ENCODE measurements around the gene RCBTB2.

Gene RCBTB2

DNA sequence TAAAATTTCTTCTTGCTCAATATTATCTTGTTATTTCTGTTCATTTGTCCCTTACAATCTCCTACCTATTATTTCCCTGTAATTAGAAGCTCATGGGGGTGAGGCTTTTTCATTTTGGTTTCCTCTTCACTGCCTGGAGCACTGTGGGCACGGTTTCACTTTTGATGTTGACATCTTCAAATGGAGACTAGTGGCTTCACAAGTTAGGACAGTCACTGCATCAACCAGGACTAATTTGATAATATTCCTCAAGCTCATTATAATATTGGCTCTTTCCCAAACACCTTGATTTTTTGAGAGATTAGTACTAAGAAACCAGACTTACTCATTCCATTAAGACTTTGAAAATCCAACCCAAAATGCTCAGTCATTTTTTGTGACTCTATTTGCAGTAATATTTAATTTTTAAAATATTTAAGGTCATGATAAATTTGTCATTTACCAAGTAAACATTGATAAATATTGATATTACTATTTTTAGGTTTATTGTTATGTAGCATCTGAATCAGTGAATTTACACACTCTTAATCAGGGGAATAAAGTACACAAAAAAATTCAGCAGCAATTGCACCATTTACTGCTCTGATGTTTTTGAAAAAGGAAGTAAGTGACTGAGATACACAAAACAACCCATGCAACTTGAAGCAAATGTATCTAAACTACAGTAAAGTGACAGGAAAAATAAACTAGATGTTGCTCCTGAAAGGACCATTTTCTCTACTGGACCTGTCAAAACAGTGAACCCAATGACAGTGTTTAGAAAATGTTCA lies 28.8 kb upstream of the RCBTB2 start:
- Histone ChIP-seq H3K27me3 (ENCODE audit: insufficient read depth, low read length) (no peaks in the 10 kb centered on the region), H3K4me3 (ENCODE audit: low read length) (no peak overlapping the region), H3K36me3 (ENCODE audit: insufficient read depth, low read depth, low read length) (no peaks in the 10 kb centered on the region), H3K27ac (ENCODE audit: low read length) (no peak overlapping the region), H3K9ac (ENCODE audit: low read depth, low read length) (no peak overlapping the region), H3K4me1 (ENCODE audit: insufficient read depth, low read length) (no peaks in the 10 kb centered on the region), H3K9me3 (ENCODE audit: insufficient read depth, low read depth, low read length) (no peaks in the 10 kb centered on the region)

DNA sequence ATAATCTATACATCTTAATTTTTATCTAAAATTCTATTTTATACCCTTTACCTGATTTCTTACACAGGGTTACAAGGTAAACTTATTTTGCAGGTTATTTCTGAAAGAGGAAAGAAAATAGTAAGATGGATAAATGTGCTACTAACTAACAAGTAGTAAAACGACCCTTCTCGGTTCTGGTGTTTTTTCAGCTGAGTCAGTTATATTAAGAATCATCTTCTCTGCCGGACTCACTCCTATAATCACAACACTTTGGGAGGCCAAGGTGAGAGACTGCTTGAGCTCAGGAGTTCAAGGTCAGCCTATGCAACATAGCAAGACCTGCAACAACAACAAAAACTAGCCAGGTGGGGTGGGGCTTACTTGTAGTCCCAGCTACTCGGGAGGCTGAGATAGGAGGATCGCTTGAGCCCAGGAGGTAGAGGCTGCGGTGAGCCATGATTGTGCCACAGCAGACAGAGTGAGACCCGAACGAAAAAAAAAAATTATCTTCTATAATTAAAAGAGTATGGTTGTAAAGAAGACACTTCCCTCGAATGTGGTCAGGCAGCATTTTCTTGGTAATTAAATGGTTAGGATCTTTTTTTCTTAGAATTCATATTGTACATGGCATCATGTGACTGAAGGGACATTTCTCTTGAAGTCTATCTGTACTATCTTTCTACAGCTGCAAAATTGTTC lies 27.9 kb upstream of the RCBTB2 start:
- no peaks in the 10 kb centered on the region for H3K27me3 ChIP-seq (ENCODE audit: insufficient read depth, low read length)
- no peaks in the 10 kb centered on the region for H3K4me1 ChIP-seq (ENCODE audit: insufficient read depth, low read length)
- H3K27ac ChIP-seq (ENCODE audit: low read length): no peak overlapping the region

DNA sequence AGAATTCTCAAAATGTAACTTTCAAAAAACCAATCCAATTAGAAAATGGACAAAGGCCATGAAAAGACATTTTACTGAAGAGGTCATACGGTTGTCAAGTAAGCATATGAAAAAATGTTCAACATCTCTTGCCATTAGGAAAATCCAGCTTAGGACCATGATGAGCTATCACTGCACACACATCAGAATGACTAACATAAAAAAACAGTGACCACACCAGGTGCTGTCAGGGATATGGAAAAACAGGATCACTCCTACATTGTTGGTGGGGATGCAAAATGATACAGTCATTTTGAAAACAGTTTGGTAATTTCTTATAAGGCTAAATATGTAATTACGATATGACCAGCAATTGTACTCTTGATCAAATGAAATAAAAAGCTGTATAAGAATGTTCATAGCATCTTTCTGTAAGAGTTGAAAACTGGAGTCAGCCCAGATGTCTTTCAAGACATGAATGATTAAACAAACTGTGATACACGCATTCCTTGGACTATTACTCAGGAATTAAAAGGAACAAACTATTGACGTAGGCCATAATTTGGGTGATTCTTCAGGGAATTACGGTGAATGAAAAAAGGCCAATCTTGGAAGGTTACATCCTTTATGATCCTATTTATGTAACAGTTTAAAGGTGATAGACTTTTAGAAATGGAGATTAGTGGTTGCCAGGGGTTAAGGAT lies 26.9 kb upstream of the RCBTB2 start:
- Histone ChIP-seq H3K27me3 (ENCODE audit: insufficient read depth, low read length) (no peaks in the 10 kb centered on the region), H3K9ac (ENCODE audit: low read depth, low read length) (no peak overlapping the region)

More for the DNA sequence above, 27.9 kb upstream of the RCBTB2 start:
- no peak overlapping the region for H3K9ac ChIP-seq (ENCODE audit: low read depth, low read length)
- no peak overlapping the region for H3K4me3 ChIP-seq (ENCODE audit: low read length)
- no peaks in the 10 kb centered on the region for H3K36me3 ChIP-seq (ENCODE audit: insufficient read depth, low read depth, low read length)
- peaks cover 1% of the 10 kb centered on the region; the same call in 1 of the 2 replicates for H3K9me3 ChIP-seq (ENCODE audit: insufficient read depth, low read depth, low read length)

DNA sequence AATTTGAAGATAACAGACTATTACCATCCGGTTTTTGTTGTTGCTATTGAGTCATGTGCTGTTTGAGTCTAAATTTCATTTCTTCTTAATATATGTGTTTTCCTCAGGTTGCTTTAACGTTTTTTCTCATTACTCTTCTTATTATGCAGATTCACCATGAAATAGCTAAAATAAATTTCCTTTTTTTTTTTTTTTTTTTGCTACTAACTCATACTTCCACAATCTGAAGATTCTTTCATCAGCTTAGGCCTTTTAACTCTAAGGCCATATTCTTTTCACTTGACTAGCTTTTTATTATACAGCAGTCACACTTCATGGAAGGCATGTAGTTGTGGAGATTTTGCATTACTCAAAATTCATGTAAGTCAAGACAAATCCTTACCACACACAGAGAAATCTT lies 23.9 kb upstream of the RCBTB2 start:
- no peak overlapping the region for H3K27ac ChIP-seq (ENCODE audit: low read length)
- H3K36me3 ChIP-seq (ENCODE audit: insufficient read depth, low read depth, low read length): no peaks in the 10 kb centered on the region
- no peaks in the 10 kb centered on the region for H3K4me1 ChIP-seq (ENCODE audit: insufficient read depth, low read length)
- peaks cover 9% of the 10 kb centered on the region for H3K9me3 ChIP-seq (ENCODE audit: insufficient read depth, low read depth, low read length)
- no peak overlapping the region for H3K9ac ChIP-seq (ENCODE audit: low read depth, low read length)
- no peaks in the 10 kb centered on the region for H3K27me3 ChIP-seq (ENCODE audit: insufficient read depth, low read length)
- no peak overlapping the region for H3K4me3 ChIP-seq (ENCODE audit: low read length)

More for the DNA sequence above, 26.9 kb upstream of the RCBTB2 start:
- peaks cover 4% of the 10 kb centered on the region; the same call in 1 of the 2 replicates for H3K9me3 ChIP-seq (ENCODE audit: insufficient read depth, low read depth, low read length)
- no peak overlapping the region for H3K27ac ChIP-seq (ENCODE audit: low read length)
- H3K4me3 ChIP-seq (ENCODE audit: low read length): no peak overlapping the region
- H3K36me3 ChIP-seq (ENCODE audit: insufficient read depth, low read depth, low read length): no peaks in the 10 kb centered on the region
- H3K4me1 ChIP-seq (ENCODE audit: insufficient read depth, low read length): no peaks in the 10 kb centered on the region

DNA sequence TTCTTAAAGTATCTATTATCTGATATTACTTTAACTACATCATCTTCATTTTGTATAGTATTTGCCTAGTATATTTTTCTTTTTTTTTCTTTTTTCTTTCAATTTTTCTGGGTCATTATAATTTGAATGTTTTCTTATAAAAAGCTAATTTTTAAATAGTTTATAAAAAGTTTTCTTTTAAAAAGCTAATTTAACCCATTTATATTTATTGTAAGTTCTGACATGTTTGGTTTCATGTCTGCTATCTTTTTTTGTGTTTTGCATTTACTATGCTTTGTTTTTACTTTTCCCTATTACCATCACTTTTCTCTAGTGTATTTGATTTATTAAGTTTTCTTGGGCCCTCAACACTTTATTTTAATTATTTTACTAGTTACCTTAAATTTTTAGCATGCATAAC lies 22.6 kb upstream of the RCBTB2 start:
- Histone ChIP-seq H3K9me3 (ENCODE audit: insufficient read depth, low read depth, low read length) (peaks cover 23% of the 10 kb centered on the region), H3K4me3 (ENCODE audit: low read length) (no peak overlapping the region), H3K4me1 (ENCODE audit: insufficient read depth, low read length) (no peaks in the 10 kb centered on the region), H3K27me3 (ENCODE audit: insufficient read depth, low read length) (no peaks in the 10 kb centered on the region), H3K9ac (ENCODE audit: low read depth, low read length) (no peak overlapping the region), H3K27ac (ENCODE audit: low read length) (no peak overlapping the region), H3K36me3 (ENCODE audit: insufficient read depth, low read depth, low read length) (no peaks in the 10 kb centered on the region)

DNA sequence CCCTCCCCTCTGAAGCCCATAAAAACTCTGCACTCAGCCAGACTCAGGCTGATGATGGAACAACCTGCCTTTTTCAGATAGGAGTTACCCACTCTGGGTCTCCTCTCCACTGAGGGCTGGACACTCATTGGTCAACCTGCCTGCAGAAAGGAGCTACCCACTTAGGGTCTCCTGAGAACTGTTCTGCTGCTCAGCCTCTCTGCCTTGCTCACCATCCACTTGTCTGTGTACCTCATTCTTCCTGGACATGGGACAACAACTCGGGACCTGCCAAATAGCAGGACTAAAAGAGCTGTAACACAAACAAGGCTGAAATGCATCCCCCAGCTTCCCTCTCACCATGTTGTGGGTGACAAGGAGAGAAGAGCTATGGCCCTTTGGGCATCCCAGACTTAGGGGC lies 18.4 kb upstream of the RCBTB2 start:
- Histone ChIP-seq H3K36me3 (ENCODE audit: insufficient read depth, low read depth, low read length) (no peaks in the 10 kb centered on the region), H3K4me3 (ENCODE audit: low read length) (no peak overlapping the region), H3K27me3 (ENCODE audit: insufficient read depth, low read length) (no peaks in the 10 kb centered on the region), H3K4me1 (ENCODE audit: insufficient read depth, low read length) (no peaks in the 10 kb centered on the region), H3K9me3 (ENCODE audit: insufficient read depth, low read depth, low read length) (peaks cover 28% of the 10 kb centered on the region), H3K27ac (ENCODE audit: low read length) (no peak overlapping the region), H3K9ac (ENCODE audit: low read depth, low read length) (no peak overlapping the region)

DNA sequence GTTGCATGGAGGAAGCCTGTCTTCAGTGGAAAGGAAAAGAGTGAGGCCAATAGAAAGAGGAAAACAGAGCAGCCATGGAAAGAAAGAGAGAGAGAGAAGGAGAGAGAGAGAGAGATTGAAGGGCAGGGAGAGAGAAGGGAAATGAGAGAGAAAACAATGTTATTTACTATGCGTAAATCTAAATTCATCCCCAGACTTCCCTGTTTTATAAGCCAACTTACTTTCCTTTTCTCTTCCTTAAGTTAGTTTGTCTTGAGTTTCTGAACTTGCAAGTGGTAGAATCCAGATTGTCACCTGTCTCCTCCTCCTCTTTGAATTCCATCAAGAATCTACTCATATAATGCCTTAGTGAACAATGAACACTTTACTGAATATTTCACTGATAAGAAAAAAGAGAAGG lies 16.8 kb upstream of the RCBTB2 start:
- no peaks in the 10 kb centered on the region for H3K36me3 ChIP-seq (ENCODE audit: insufficient read depth, low read depth, low read length)
- no peaks in the 10 kb centered on the region for H3K4me1 ChIP-seq (ENCODE audit: insufficient read depth, low read length)
- no peak overlapping the region for H3K9ac ChIP-seq (ENCODE audit: low read depth, low read length)
- no peaks in the 10 kb centered on the region for H3K27me3 ChIP-seq (ENCODE audit: insufficient read depth, low read length)
- H3K9me3 ChIP-seq (ENCODE audit: insufficient read depth, low read depth, low read length): peaks cover 24% of the 10 kb centered on the region
- no peak overlapping the region for H3K27ac ChIP-seq (ENCODE audit: low read length)
- H3K4me3 ChIP-seq (ENCODE audit: low read length): no peak overlapping the region

DNA sequence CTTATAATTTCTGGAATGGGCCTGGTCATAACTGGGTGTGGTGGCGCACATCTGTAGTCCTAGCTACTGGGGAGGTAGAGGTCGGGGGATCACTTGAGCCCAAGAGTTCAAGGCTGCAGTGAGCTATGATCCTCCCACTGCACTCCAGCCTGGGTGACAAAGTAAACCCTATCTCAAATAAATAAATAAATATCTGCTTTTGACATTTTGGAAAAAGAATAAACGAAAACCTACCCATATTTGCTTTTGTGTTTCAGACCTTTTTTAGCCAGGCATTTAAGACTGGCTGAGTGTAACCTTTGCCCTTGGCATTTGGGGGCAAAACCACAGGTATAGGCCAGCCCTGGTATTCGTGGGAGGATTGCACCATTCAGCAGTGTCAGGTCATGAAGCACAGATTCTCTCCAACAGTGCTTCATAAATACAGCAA lies 14.8 kb upstream of the RCBTB2 start:
- Histone ChIP-seq H3K36me3 (ENCODE audit: insufficient read depth, low read depth, low read length) (no peaks in the 10 kb centered on the region), H3K27ac (ENCODE audit: low read length) (no peak overlapping the region), H3K27me3 (ENCODE audit: insufficient read depth, low read length) (no peaks in the 10 kb centered on the region), H3K4me1 (ENCODE audit: insufficient read depth, low read length) (peaks cover under 1% of the 10 kb centered on the region; the same call in 1 of the 2 replicates), H3K4me3 (ENCODE audit: low read length) (no peak overlapping the region), H3K9ac (ENCODE audit: low read depth, low read length) (no peak overlapping the region), H3K9me3 (ENCODE audit: insufficient read depth, low read depth, low read length) (peaks cover 24% of the 10 kb centered on the region)

DNA sequence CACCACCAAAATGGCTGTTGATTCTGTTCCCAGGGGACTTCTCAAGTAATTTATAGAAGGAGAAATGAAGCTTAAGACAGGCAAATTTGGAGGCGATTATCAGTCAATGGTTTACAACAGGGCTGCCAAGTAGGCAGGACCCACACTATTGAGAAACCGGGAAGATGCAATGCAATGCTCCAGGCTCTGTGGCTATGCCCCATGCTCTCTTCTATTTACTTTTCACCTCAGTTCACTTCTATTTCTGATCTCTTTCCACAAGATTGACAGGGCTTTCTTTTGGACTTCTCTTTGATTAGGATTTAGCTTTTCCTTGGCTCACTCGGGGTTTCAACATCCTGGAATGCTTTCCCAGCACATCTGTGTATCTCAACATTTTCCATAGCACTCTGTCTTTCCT lies 12.7 kb upstream of the RCBTB2 start:
- Histone ChIP-seq H3K9ac (ENCODE audit: low read depth, low read length) (no peak overlapping the region), H3K4me1 (ENCODE audit: insufficient read depth, low read length) (peaks cover 2% of the 10 kb centered on the region; the same call in 1 of the 2 replicates), H3K9me3 (ENCODE audit: insufficient read depth, low read depth, low read length) (peaks cover 6% of the 10 kb centered on the region; the same call in 1 of the 2 replicates)

DNA sequence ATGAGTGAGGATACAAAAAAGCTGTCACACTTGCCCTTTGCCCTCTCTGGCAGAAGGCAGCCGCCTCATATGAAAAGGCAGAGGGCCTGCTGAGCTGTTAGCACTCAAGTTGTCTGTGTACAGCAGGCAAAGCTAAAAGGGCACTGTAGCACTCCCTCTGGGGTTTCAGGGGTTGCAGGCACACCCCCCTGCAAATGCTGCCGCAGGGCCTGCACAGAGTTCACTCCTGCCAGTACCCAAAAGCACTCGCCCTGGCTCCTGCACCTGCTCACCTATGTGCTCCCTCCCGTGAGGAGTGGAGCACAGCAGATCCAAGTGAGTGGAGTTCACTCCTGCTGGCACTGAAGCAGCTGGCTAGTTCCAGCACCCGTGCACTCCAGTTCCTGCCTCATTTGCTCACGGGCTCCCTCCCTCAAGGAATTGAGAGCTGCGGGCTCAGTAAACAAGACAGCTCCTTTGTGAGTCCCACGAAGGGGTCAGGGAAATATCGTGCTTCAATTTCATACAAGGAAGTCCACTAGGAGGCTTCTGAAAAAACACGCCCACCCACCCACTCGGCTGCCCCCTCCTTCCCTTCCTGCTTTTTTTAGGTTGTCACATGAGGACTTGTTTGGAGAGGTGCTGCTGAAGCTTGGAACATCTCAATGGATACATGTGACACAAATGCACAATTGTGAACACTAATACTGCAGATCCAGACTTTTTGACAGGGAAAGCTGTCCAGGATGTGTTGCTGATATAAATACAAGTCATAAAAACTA lies 9.9 kb upstream of the RCBTB2 start:
- Histone ChIP-seq H3K4me1 (ENCODE audit: insufficient read depth, low read length) (peaks cover 2% of the 10 kb centered on the region; the same call in 1 of the 2 replicates), H3K36me3 (ENCODE audit: insufficient read depth, low read depth, low read length) (no peaks in the 10 kb centered on the region), H3K4me3 (ENCODE audit: low read length) (peak overlapping the region; percentile 49; the same call in 1 of the 2 replicates), H3K27ac (ENCODE audit: low read length) (no peak overlapping the region), H3K9ac (ENCODE audit: low read depth, low read length) (peak overlapping the region; percentile 35; the same call in 1 of the 2 replicates), H3K27me3 (ENCODE audit: insufficient read depth, low read length) (no peaks in the 10 kb centered on the region), H3K9me3 (ENCODE audit: insufficient read depth, low read depth, low read length) (no peaks in the 10 kb centered on the region)

More for the DNA sequence above, 12.7 kb upstream of the RCBTB2 start:
- no peaks in the 10 kb centered on the region for H3K27me3 ChIP-seq (ENCODE audit: insufficient read depth, low read length)
- no peak overlapping the region for H3K27ac ChIP-seq (ENCODE audit: low read length)
- H3K36me3 ChIP-seq (ENCODE audit: insufficient read depth, low read depth, low read length): no peaks in the 10 kb centered on the region
- no peak overlapping the region for H3K4me3 ChIP-seq (ENCODE audit: low read length)

DNA sequence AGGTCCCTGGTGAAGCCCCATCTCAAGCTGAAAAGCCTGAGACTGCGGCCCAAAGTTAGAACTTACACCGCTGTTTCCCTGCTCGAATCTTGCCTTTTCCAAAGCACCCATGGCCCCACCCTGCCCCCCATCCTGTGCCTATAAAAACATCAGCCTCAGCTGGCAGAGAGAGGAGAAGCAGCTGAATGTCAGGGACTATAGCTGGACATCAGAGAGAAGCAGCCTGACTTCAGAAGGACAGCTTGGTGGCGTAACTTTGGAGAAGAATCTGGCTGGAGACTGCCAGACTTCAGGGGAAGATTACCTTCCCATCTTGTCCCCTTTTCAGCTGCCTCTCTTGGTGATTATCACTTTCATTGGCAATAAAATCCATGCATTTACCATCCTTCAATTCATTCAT lies 9.3 kb upstream of the RCBTB2 start:
- Histone ChIP-seq H3K27ac (ENCODE audit: low read length) (no peak overlapping the region), H3K4me1 (ENCODE audit: insufficient read depth, low read length) (peaks cover 2% of the 10 kb centered on the region; the same call in 1 of the 2 replicates), H3K9ac (ENCODE audit: low read depth, low read length) (0 out of 2 replicates have a peak overlapping the region, but pooled peaks have one; percentile 35), H3K36me3 (ENCODE audit: insufficient read depth, low read depth, low read length) (no peaks in the 10 kb centered on the region), H3K4me3 (ENCODE audit: low read length) (no peak overlapping the region), H3K9me3 (ENCODE audit: insufficient read depth, low read depth, low read length) (no peaks in the 10 kb centered on the region), H3K27me3 (ENCODE audit: insufficient read depth, low read length) (no peaks in the 10 kb centered on the region)

Measured in iPS-20b (cell line).